ENCODE measurements around the gene SORBS2.

DNA sequence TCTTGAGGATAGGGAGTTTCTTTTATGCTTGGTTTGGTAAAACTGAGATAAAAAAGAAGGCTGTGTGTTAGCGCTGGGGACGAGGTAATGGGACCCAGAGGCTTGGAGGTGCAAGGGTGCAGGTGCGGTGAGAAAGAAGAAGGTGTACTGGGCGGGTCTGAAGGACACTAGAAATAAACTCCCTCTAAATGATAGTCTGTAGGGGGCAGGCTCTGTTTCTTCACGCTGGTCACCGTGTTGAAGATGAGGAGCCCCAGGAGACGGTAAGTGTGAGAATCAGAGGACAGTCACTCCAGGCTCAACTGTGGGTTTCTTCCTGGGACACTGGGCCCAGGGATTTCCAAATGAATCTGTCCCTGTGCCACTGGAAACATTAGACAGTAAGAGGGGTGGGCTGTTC, 131.4 kb downstream of the SORBS2 start:
- no peak for TF ChIP-seq PHF8 (conservative IDR thresholded peaks at IDR 0.05; ENCODE audit: low read depth, low read length)
- no peak for TF ChIP-seq POLR2AphosphoS5 (IDR thresholded peaks at IDR 0.05; ENCODE audit: low read depth, low read length)
- TF ChIP-seq, protein P1, sequence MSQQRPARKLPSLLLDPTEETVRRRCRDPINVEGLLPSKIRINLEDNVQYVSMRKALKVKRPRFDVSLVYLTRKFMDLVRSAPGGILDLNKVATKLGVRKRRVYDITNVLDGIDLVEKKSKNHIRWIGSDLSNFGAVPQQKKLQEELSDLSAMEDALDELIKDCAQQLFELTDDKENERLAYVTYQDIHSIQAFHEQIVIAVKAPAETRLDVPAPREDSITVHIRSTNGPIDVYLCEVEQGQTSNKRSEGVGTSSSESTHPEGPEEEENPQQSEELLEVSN (IDR thresholded peaks at IDR 0.05), result no peak
- no peak for TF ChIP-seq POLR2A (IDR thresholded peaks at IDR 0.05; ENCODE audit: control extremely low read depth in 1 of 2, low read depth in 2 of 2, low read length in 2 of 2)
- TF ChIP-seq, protein P2, sequence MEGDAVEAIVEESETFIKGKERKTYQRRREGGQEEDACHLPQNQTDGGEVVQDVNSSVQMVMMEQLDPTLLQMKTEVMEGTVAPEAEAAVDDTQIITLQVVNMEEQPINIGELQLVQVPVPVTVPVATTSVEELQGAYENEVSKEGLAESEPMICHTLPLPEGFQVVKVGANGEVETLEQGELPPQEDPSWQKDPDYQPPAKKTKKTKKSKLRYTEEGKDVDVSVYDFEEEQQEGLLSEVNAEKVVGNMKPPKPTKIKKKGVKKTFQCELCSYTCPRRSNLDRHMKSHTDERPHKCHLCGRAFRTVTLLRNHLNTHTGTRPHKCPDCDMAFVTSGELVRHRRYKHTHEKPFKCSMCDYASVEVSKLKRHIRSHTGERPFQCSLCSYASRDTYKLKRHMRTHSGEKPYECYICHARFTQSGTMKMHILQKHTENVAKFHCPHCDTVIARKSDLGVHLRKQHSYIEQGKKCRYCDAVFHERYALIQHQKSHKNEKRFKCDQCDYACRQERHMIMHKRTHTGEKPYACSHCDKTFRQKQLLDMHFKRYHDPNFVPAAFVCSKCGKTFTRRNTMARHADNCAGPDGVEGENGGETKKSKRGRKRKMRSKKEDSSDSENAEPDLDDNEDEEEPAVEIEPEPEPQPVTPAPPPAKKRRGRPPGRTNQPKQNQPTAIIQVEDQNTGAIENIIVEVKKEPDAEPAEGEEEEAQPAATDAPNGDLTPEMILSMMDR (IDR thresholded peaks at IDR 0.05; ENCODE audit: control extremely low read depth in 1 of 3, insufficient read depth in 1 of 3, low read depth in 1 of 3, low read length in 3 of 3), result peak in 1 of 3 experiments; percentile 22; a peak in 1 of 4 replicates
- no peak for TF ChIP-seq TCF12 (IDR thresholded peaks at IDR 0.05; ENCODE audit: low read depth, low read length)
